Subcutaneous adipose tissue (tissue), 4 donors: Measurements from ENCODE around the gene MAPT. TPM values are rescaled to one million over a fixed set of nuclear protein-coding genes. Genes with fewer than 3 reads are reported as not detected.

ENCODE experiments used
- CTCF ChIP-seq: fragments of 450-650 bp; IDR thresholded peaks from one replicate; pipeline ENCODE4 v1.5.1; 2016; ENCODE audit warnings: low read depth, mild to moderate bottlenecking, control low read depth, antibody characterized with exemption, moderate library complexity
- total RNA-seq, 4 donors: library from RNA; depleted of rRNA; stranded (reverse); fragments of >200 nt; gene quantifications; one replicate each; pipeline ENCODE4 v1.1.0, GENCODE V29; 2016

MAPT gene
- total RNA-seq, 4 donors from 2014 or later: 5.3 to 21.3 (median 9.4) TPM

- no peak for TF ChIP-seq CTCF
Observed at GRCh38 chr17:45985447-45985846, 91.1 kb downstream of the MAPT start.

GRCh38 chr17:45986056-45986455, 91.7 kb downstream of the MAPT start:
- no peak for TF ChIP-seq CTCF

DNA sequence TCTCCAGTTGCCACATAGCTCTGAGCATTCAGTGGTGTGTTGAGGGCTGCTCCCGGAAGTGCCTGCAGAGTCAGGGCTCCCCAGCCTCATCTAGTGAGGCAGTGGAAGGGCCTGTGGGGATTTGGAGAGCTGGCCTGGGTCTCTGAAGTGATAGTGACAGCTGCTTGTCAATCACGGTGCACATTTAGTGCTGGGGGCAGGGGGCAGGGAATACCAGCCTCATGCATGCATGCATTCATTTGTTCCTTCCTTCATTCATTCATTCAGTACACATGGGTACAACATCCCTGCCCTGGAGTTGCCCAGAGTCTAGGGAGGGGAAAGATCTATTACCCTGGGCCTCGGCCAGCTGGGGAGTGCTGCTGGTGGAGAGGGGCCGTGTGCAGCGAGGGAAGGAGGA, 93.4 kb downstream of the MAPT start:
- no peak for TF ChIP-seq CTCF

DNA sequence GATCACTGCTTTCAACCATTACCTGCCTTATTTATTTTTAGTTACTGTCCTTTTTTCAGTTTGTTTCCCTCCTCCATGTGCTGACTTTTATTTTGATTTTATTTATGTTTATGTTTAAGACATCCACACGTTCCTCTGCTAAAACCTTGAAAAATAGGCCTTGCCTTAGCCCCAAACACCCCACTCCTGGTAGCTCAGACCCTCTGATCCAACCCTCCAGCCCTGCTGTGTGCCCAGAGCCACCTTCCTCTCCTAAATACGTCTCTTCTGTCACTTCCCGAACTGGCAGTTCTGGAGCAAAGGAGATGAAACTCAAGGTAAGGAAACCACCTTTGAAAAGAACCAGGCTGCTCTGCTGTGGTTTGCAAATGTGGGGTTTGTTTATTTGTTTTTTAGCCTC, 95.4 kb downstream of the MAPT start:
- TF ChIP-seq CTCF: no peak

DNA sequence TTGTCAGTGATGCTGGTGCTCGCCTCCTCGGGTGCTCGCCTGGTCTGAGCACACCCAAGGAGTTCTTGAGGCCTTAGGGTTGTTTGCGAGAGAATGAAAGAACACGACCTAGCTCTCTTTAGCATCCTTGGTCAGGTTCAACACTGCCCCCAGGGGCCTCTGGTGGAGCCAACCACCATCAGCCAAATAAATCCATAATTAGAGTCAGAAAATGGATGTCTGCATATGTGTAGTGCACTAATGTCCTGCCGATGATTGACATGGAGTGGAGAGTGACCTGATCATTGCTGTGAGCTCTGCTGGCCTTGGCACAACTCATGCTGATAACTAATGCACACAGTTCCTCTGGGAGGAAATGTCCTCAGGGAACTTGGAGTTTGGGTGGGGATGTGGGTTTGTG, 96.5 kb downstream of the MAPT start:
- TF ChIP-seq CTCF: no peak

DNA sequence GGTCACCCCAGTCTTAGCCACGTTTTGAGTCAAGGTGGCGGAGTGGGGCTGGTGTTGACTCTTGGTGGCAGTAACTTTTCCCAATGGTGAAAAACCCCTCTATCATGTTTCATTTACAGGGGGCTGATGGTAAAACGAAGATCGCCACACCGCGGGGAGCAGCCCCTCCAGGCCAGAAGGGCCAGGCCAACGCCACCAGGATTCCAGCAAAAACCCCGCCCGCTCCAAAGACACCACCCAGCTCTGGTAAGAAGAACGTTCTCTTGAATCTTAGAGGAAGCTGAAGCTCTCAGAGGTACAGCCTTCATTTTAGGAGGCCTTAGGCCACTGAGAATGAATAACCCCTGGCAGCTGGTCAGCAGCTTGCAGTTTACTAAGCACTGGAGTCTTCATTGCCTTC, 97.0 kb downstream of the MAPT start:
- no peak for TF ChIP-seq CTCF

- no peak for TF ChIP-seq CTCF
Observed at GRCh38 chr17:45992175-45992574, 97.8 kb downstream of the MAPT start.
